ENCODE measurements around the gene PPFIBP2.

PPFIBP2 gene

GRCh38 chr11:7513234-7514098, at the start of gene PPFIBP2:
Gene PPFIBP2, plus strand, starts transcription at chr11:7513999. Its CDS starts 35,477 bp downstream, at chr11:7549476.
- peak; percentile 66 to 70 for DNase-seq (ENCODE audit: low read depth in 2 of 2)

GRCh38 chr11:7467652-7468051, 46.1 kb upstream of the PPFIBP2 start:
- no peak for DNase-seq (ENCODE audit: low read depth in 2 of 2)

- no peak for DNase-seq (ENCODE audit: low read depth in 2 of 2)
Measured at GRCh38 chr11:7469351-7469865, 44.4 kb upstream of the PPFIBP2 start.

- DNase-seq (ENCODE audit: low read depth in 2 of 2) = no peak
Measured at GRCh38 chr11:7471071-7471470, 42.7 kb upstream of the PPFIBP2 start.

GRCh38 chr11:7473717-7474116, 40.1 kb upstream of the PPFIBP2 start:
- DNase-seq (ENCODE audit: low read depth in 2 of 2) = no peak

GRCh38 chr11:7480113-7480512, 33.7 kb upstream of the PPFIBP2 start:
- DNase-seq (ENCODE audit: low read depth in 2 of 2) = no peak

- no peak for DNase-seq (ENCODE audit: low read depth in 2 of 2)
Measured at GRCh38 chr11:7484131-7484530, 29.7 kb upstream of the PPFIBP2 start.

- DNase-seq (ENCODE audit: low read depth in 2 of 2) = no peak
Measured at GRCh38 chr11:7484645-7485044, 29.2 kb upstream of the PPFIBP2 start.

GRCh38 chr11:7485186-7486097, 28.4 kb upstream of the PPFIBP2 start, which contains the start of gene OLFML1:
Gene OLFML1, plus strand, starts transcription at chr11:7485506. Its CDS starts 370 bp downstream, at chr11:7485876.
- DNase-seq (ENCODE audit: low read depth in 2 of 2) = no peak

- DNase-seq (ENCODE audit: low read depth in 2 of 2) = no peak
Measured at GRCh38 chr11:7486098-7486780, 27.6 kb upstream of the PPFIBP2 start.

GRCh38 chr11:7486781-7487140, 27.0 kb upstream of the PPFIBP2 start:
- DNase-seq (ENCODE audit: low read depth in 2 of 2) = no peak

GRCh38 chr11:7487360-7487759, 26.4 kb upstream of the PPFIBP2 start:
- DNase-seq (ENCODE audit: low read depth in 2 of 2) = no peak

GRCh38 chr11:7488681-7489080, 25.1 kb upstream of the PPFIBP2 start:
- DNase-seq (ENCODE audit: low read depth in 2 of 2) = no peak

GRCh38 chr11:7489376-7489775, 24.4 kb upstream of the PPFIBP2 start:
- no peak for DNase-seq (ENCODE audit: low read depth in 2 of 2)

GRCh38 chr11:7490054-7490453, 23.7 kb upstream of the PPFIBP2 start:
- DNase-seq (ENCODE audit: low read depth in 2 of 2) = no peak

GRCh38 chr11:7490535-7490934, 23.3 kb upstream of the PPFIBP2 start:
- no peak for DNase-seq (ENCODE audit: low read depth in 2 of 2)

GRCh38 chr11:7492253-7492652, 21.5 kb upstream of the PPFIBP2 start:
- DNase-seq (ENCODE audit: low read depth in 2 of 2) = no peak

GRCh38 chr11:7493670-7494069, 20.1 kb upstream of the PPFIBP2 start:
- DNase-seq (ENCODE audit: low read depth in 2 of 2) = no peak

- DNase-seq (ENCODE audit: low read depth in 2 of 2) = no peak
Measured at GRCh38 chr11:7494086-7494745, 19.6 kb upstream of the PPFIBP2 start.

GRCh38 chr11:7495882-7496551, 17.8 kb upstream of the PPFIBP2 start:
- no peak for DNase-seq (ENCODE audit: low read depth in 2 of 2)

- no peak for DNase-seq (ENCODE audit: low read depth in 2 of 2)
Measured at GRCh38 chr11:7498193-7498592, 15.6 kb upstream of the PPFIBP2 start.
